SK-N-SH treated with all-trans-retinoic acid at 6 μM for 48 hours (cell line): ENCODE results near the gene SHANK2.

Experiments
- ATAC-seq: fragments of 200-7000 bp; cut with Tn5 transposase; 3 replicates; pipeline ENCODE4 v1.9.1; 2020; ENCODE audit warnings: mild to moderate bottlenecking, moderate library complexity
- BACH2 ChIP-seq: fragments of 250-450 bp; sonication (Bioruptor Pico); IDR thresholded peaks from 2 replicates; pipeline ENCODE4 v1.9.0; 2021; ENCODE audit warnings: mild to moderate bottlenecking, borderline replicate concordance
- CREB5 ChIP-seq: fragments of 250-450 bp; sonication (Bioruptor Pico); IDR thresholded peaks from 2 replicates; pipeline ENCODE4 v1.5.1; 2020; ENCODE audit warnings: low read depth, mild to moderate bottlenecking, moderate library complexity
- CSDC2 ChIP-seq: fragments of 250-450 bp; sonication (Bioruptor Pico); IDR thresholded peaks from 2 replicates; pipeline ENCODE4 v1.5.0; 2020; ENCODE audit warnings: mild to moderate bottlenecking, moderate library complexity
- CSRNP3 ChIP-seq: fragments of 250-450 bp; sonication (Bioruptor Pico); IDR thresholded peaks from 2 replicates; pipeline ENCODE4 v1.5.1; 2021; ENCODE audit warnings: mild to moderate bottlenecking, moderate library complexity
- ESRRG ChIP-seq: fragments of 250-450 bp; sonication (Bioruptor Pico); IDR thresholded peaks from 2 replicates; pipeline ENCODE4 v1.6.1; 2021; ENCODE audit warnings: mild to moderate bottlenecking
- GLIS3 ChIP-seq: fragments of 250-450 bp; sonication (Bioruptor Pico); IDR thresholded peaks from 2 replicates; pipeline ENCODE4 v1.5.0; 2020; ENCODE audit warnings: mild to moderate bottlenecking, moderate library complexity
- ISL1 ChIP-seq: fragments of 250-450 bp; sonication (Bioruptor Pico); IDR thresholded peaks from 2 replicates; pipeline ENCODE4 v2.1.2; 2022; ENCODE audit warnings: mild to moderate bottlenecking, moderate library complexity
- OSR1 ChIP-seq: fragments of 250-450 bp; sonication (Bioruptor Pico); IDR thresholded peaks from 2 replicates; pipeline ENCODE4 v1.8.0; 2022; ENCODE audit warnings: moderate library complexity, mild to moderate bottlenecking, inconsistent platforms
- PATZ1 ChIP-seq: fragments of 250-450 bp; sonication (Bioruptor Pico); IDR thresholded peaks from 2 replicates; pipeline ENCODE4 v1.8.0; 2020; ENCODE audit warnings: mild to moderate bottlenecking, moderate library complexity, borderline replicate concordance
- POU6F1 ChIP-seq: fragments of 250-450 bp; sonication (Bioruptor Pico); IDR thresholded peaks from 2 replicates; pipeline ENCODE4 v1.8.0; 2021; ENCODE audit warnings: low read depth, mild to moderate bottlenecking, moderate library complexity, borderline replicate concordance
- PPARA ChIP-seq: fragments of 250-450 bp; sonication (Bioruptor Pico); IDR thresholded peaks from 2 replicates; pipeline ENCODE4 v1.5.0; 2020; ENCODE audit warnings: mild to moderate bottlenecking, borderline replicate concordance
- RARB ChIP-seq: fragments of 250-450 bp; sonication (Bioruptor Pico); IDR thresholded peaks from 2 replicates; pipeline ENCODE4 v1.8.0; 2021; ENCODE audit warnings: mild to moderate bottlenecking, moderate library complexity
- TOX ChIP-seq: fragments of 250-450 bp; sonication (Bioruptor Pico); IDR thresholded peaks from 2 replicates; pipeline ENCODE4 v1.8.0; 2021; ENCODE audit warnings: mild to moderate bottlenecking, moderate library complexity, borderline replicate concordance
- TSHZ2 ChIP-seq: fragments of 250-450 bp; sonication (Bioruptor Pico); IDR thresholded peaks from 2 replicates; pipeline ENCODE4 v1.5.0; 2020; ENCODE audit warnings: mild to moderate bottlenecking, moderate library complexity
- ZC3H10 ChIP-seq: fragments of 250-450 bp; sonication (Bioruptor Pico); IDR thresholded peaks from 2 replicates; pipeline ENCODE4 v1.5.1; 2021; ENCODE audit warnings: mild to moderate bottlenecking, moderate library complexity
- ZFP3 ChIP-seq: fragments of 250-450 bp; sonication (Bioruptor Pico); IDR thresholded peaks from 2 replicates; pipeline ENCODE4 v1.5.0; 2020; ENCODE audit warnings: mild to moderate bottlenecking, moderate library complexity
- ZFP30 ChIP-seq: fragments of 450-650 bp; formaldehyde crosslinking; IDR thresholded peaks from 2 replicates; pipeline ENCODE4 v1.5.0; 2022; ENCODE audit warnings: mild to moderate bottlenecking, moderate library complexity
- ZNF565 ChIP-seq: fragments of 450-650 bp; formaldehyde crosslinking; conservative IDR thresholded peaks from 2 replicates; pipeline ENCODE4 v1.5.0; 2020; ENCODE audit warnings: low read depth, mild to moderate bottlenecking, moderate library complexity
- ZNF70 ChIP-seq: fragments of 450-650 bp; formaldehyde crosslinking; IDR thresholded peaks from 2 replicates; pipeline ENCODE4 v1.5.0; 2020; ENCODE audit warnings: mild to moderate bottlenecking, moderate library complexity
- ZNF8 ChIP-seq: fragments of 450-650 bp; formaldehyde crosslinking; IDR thresholded peaks from 2 replicates; pipeline ENCODE4 v1.5.0; 2020; ENCODE audit warnings: mild to moderate bottlenecking, moderate library complexity

Gene SHANK2

GRCh38 chr11:71207563-71207962 lies 44.8 kb downstream of the SHANK2 start:
- TF ChIP-seq RARB (CRISPR knock-in tag) (no peak), PATZ1 (CRISPR knock-in tag) (no peak), TOX (no peak), ESRRG (CRISPR knock-in tag) (no peak), CSDC2 (CRISPR knock-in tag) (no peak), ZFP30 (no peak), ZNF565 (CRISPR knock-in tag) (no peak), BACH2 (CRISPR knock-in tag) (no peak), CREB5 (CRISPR knock-in tag) (no peak), GLIS3 (CRISPR knock-in tag) (no peak), ZNF70 (CRISPR knock-in tag) (no peak), ZC3H10 (no peak), ZNF8 (CRISPR knock-in tag) (no peak), POU6F1 (CRISPR knock-in tag) (no peak), OSR1 (CRISPR knock-in tag) (no peak), ISL1 (CRISPR knock-in tag) (no peak), ZFP3 (CRISPR knock-in tag) (no peak), CSRNP3 (CRISPR knock-in tag) (no peak), TSHZ2 (CRISPR knock-in tag) (no peak)
- ATAC-seq = no peak

GRCh38 chr11:71206186-71206585 lies 46.2 kb downstream of the SHANK2 start:
- no peak for TF ChIP-seq ZNF8 (CRISPR knock-in tag)
- no peak for TF ChIP-seq TOX
- no peak for TF ChIP-seq PPARA (CRISPR knock-in tag)
- no peak for TF ChIP-seq ZNF70 (CRISPR knock-in tag)
- no peak for TF ChIP-seq CREB5 (CRISPR knock-in tag)
- no peak for TF ChIP-seq ISL1 (CRISPR knock-in tag)
- no peak for TF ChIP-seq RARB (CRISPR knock-in tag)
- TF ChIP-seq ESRRG (CRISPR knock-in tag) = no peak
- ATAC-seq = no peak
